Natural killer cell treated with Interleukin-12 subunit alpha and Interleukin-12 subunit beta and Interleukin-15 and Interleukin-18, amount 100 ng/mL, for 72 hours (primary cell): ENCODE results near the gene FGF7. TPM values are rescaled to one million over a fixed set of nuclear protein-coding genes. Genes with fewer than 3 reads are reported as not detected.

Source experiments
- ATAC-seq, 2 donors: fragments of 150-1000 bp; cut with Tn5 transposase in 1 of 2; sonication (Bioruptor Pico), chemical (Tn5 transposase) in 1 of 2; 2 replicates each; pipeline ENCODE4 v1.10.0; 2021
- DNase-seq: peaks from one replicate; pipeline ENCODE4 v3.0.0; 2022; ENCODE audit warnings: low spot score
- H3K27ac Mint-ChIP-seq, 2 donors: 1 replicate in 1 of 2; 2 replicates in 1 of 2; pipeline ENCODE4 v1.8.0; 2022; ENCODE audit warnings: mixed read lengths in 2 of 2, mild to moderate bottlenecking in 1 of 2, moderate library complexity in 1 of 2
- H3K27me3 Mint-ChIP-seq, 2 donors: 1 replicate in 1 of 2; 2 replicates in 1 of 2; pipeline ENCODE4 v1.8.0; 2022; ENCODE audit warnings: mixed read lengths in 2 of 2
- H3K36me3 Mint-ChIP-seq: one replicate; pipeline ENCODE4 v1.8.0; 2022; ENCODE audit warnings: mixed read lengths
- H3K4me1 Mint-ChIP-seq, 2 donors: 1 replicate in 1 of 2; 2 replicates in 1 of 2; pipeline ENCODE4 v1.8.0; 2022; ENCODE audit warnings: low read depth in 2 of 2, mixed read lengths in 2 of 2, mild to moderate bottlenecking in 1 of 2
- H3K4me3 Mint-ChIP-seq: one replicate; pipeline ENCODE4 v1.8.0; 2022; ENCODE audit warnings: mixed read lengths
- H3K9me3 Mint-ChIP-seq: 2 replicates; pipeline ENCODE4 v1.8.0; 2022; ENCODE audit warnings: mixed read lengths
- total RNA-seq, 2 donors: library from RNA; stranded (reverse); gene quantifications; one replicate each; pipeline ENCODE4 v1.2.3, GENCODE V29; 2022

FGF7 gene
- total RNA-seq, 2 donors from 2014 or later: not detected

DNA sequence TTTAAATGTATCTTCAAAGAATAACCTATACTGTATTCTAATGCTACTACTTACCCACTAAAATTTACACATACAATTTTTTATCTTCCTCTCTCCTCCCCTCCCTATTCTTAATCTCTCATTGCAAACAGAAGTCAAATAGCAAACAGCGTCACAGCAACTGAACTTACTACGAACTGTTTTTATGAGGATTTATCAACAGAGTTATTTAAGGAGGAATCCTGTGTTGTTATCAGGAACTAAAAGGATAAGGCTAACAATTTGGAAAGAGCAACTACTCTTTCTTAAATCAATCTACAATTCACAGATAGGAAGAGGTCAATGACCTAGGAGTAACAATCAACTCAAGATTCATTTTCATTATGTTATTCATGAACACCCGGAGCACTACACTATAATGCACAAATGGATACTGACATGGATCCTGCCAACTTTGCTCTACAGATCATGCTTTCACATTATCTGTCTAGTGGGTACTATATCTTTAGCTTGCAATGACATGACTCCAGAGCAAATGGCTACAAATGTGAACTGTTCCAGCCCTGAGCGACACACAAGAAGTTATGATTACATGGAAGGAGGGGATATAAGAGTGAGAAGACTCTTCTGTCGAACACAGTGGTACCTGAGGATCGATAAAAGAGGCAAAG lies 984 bp downstream of the FGF7 start:
- Mint-ChIP-seq H3K27me3 (peaks cover 0 to 6% of the 10 kb centered on the region in 2 donors), H3K9me3 (no peaks in the 10 kb centered on the region), H3K4me3 (no peak overlapping the region), H3K36me3 (no peaks in the 10 kb centered on the region), H3K27ac (no peak overlapping the region), H3K4me1 (peaks cover 5 to 6% of the 10 kb centered on the region in 2 donors)
- DNase-seq (no peak), ATAC-seq (no peak)

DNA sequence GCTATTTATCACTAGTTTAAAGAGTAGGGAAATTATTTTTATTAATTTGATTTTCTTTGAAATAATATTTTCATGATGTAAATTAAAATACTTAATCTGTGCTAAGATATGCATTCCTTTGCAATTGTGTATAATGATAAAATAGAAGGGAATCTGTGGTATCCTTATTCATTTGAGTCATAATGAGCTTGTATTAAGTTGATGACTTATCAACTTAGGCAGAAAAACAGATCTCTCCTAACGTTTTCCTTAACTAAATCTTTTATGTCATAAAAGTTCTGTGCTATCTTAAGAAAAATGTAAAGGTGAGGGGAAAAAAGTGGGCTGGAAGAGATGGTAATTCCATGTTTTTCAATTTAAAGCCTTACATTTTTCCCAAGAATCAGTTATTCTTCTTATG lies 1.9 kb downstream of the FGF7 start:
- Mint-ChIP-seq H3K4me1 (peaks cover 5 to 6% of the 10 kb centered on the region in 2 donors), H3K27me3 (peaks cover 0 to 6% of the 10 kb centered on the region in 2 donors), H3K27ac (no peak overlapping the region), H3K9me3 (no peaks in the 10 kb centered on the region), H3K4me3 (no peak overlapping the region), H3K36me3 (no peaks in the 10 kb centered on the region)
- no peak for DNase-seq
- ATAC-seq: no peak

DNA sequence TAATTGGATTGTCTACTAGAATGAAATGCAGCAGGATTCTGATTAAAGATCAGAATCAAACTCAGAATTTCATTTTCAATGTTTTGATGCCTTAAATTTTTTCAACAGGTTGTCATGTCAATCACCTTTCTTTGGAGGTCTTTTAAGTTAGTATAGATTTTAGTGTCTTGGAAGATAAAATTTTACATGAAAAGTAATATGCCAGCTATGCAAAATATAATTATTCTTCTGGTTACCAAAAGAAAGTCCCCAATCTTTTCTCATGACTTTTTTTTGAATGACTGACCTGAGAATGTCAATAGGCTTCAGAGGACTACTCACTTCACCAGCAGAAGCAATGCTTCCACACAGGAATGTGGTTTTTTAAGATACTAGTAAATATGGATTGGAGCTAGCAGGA lies 4.3 kb downstream of the FGF7 start:
- H3K27ac Mint-ChIP-seq: no peak overlapping the region
- no peaks in the 10 kb centered on the region for H3K4me1 Mint-ChIP-seq
- no peaks in the 10 kb centered on the region for H3K36me3 Mint-ChIP-seq
- ATAC-seq (no peak), DNase-seq (no peak)
- no peak overlapping the region for H3K4me3 Mint-ChIP-seq
- peaks cover 8 to 9% of the 10 kb centered on the region in 2 donors for H3K27me3 Mint-ChIP-seq
- no peaks in the 10 kb centered on the region for H3K9me3 Mint-ChIP-seq

DNA sequence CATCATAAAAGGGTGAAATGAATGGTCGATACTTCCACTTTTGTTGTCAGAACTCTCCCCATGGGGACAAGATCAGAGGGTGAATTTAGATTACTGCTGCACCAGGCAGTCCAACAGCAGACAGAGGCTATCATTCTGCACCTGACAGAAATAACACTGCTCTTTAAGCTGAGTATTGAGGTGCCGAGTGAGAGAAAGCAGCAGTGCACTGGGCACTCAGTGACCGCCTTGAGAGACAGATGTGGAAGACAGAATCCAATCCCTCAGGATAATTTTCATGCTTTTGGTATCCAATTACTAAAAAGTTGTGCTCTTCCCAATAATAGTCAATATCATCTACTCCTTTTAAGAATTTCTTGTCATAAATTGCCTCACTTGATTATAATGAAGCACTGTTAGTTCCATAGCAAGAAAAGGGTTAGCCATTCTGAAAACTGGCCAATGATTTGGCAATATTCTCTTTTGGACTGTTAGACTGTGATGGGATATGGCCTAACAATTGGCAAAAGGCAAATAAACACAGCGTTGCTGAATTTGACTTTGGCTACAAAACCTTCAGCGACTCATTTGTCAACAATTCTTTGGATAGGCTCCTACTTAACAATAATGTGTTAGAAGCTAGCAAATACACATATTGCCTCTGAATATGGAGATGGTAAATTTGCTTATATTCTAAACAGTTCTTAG lies 5.5 kb downstream of the FGF7 start:
- peaks cover 8 to 9% of the 10 kb centered on the region in 2 donors for H3K27me3 Mint-ChIP-seq
- H3K4me1 Mint-ChIP-seq: no peaks in the 10 kb centered on the region
- DNase-seq (no peak), ATAC-seq (no peak)
- no peak overlapping the region for H3K4me3 Mint-ChIP-seq
- H3K9me3 Mint-ChIP-seq: no peaks in the 10 kb centered on the region
- H3K27ac Mint-ChIP-seq: no peak overlapping the region
- H3K36me3 Mint-ChIP-seq: no peaks in the 10 kb centered on the region

DNA sequence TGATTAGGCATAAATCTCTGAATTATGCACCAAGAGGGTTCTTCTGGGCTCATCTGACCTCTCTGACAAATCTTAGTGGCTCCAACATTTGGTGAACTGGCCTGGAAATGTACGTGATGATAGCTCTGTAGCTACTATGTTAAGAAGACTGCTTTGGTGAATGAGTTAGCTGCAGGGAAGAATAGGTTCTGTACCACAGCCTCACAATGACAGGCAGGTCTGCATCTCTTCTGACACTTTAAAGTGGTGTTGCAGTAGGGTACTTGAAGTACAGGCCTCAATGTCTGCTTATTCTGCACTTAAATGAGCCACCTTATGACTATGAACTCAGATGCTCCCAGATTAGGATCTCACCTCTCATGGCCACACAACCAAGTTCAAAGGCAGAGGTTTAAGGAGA lies 7.0 kb downstream of the FGF7 start:
- Mint-ChIP-seq H3K27ac (no peak overlapping the region), H3K4me3 (no peak overlapping the region)
- ATAC-seq: no peak

DNA sequence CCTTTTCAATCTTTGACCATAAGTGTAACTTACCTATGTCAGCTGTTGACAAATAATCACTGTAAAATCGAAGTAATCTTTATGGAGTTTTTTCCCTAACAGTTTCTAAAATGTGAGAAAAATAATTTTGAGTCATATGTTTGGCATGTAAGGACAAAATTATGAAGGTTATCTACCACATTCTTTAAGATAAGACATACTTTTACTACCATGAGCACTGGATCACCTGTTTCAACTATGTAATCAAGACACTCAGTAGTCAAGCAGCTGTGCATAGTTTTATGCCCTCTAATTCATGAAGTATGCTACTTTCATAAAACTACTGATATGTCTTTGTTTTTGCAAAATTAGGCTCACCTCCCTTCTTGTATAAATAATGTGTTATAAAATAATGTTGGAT lies 12.1 kb downstream of the FGF7 start:
- H3K36me3 Mint-ChIP-seq: no peaks in the 10 kb centered on the region
- H3K9me3 Mint-ChIP-seq: no peaks in the 10 kb centered on the region

More for the DNA sequence above, 7.0 kb downstream of the FGF7 start:
- H3K27me3 Mint-ChIP-seq: peaks cover 8 to 11% of the 10 kb centered on the region in 2 donors
- no peaks in the 10 kb centered on the region for H3K9me3 Mint-ChIP-seq
- H3K36me3 Mint-ChIP-seq: no peaks in the 10 kb centered on the region
- H3K4me1 Mint-ChIP-seq: no peaks in the 10 kb centered on the region
- no peak for DNase-seq

DNA sequence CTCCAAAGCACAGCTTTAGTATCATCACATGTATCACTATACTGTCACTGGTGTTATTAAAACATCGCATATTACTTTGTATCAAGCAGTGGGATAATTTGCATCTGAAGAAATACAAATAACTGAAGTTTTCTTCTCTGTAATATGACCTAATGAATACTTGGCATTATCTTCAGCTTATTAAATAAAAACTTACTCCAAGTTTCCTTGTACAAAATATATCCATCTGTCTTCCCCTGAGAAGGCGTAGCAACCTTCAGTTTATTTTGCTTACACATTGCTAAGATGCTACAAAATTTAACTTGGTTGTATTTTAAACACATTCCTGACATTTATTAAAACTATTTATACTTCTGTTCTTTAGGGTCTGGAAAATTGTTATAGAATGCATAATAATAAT lies 13.7 kb downstream of the FGF7 start:
- H3K9me3 Mint-ChIP-seq: no peaks in the 10 kb centered on the region
- H3K27ac Mint-ChIP-seq: no peak overlapping the region

More for the DNA sequence above, 12.1 kb downstream of the FGF7 start:
- ATAC-seq: no peak
- Mint-ChIP-seq H3K27me3 (peaks cover 8 to 9% of the 10 kb centered on the region in 2 donors), H3K4me1 (peaks cover 17% of the 10 kb centered on the region in 2 donors), H3K4me3 (no peak overlapping the region), H3K27ac (no peak overlapping the region)
- DNase-seq: no peak

DNA sequence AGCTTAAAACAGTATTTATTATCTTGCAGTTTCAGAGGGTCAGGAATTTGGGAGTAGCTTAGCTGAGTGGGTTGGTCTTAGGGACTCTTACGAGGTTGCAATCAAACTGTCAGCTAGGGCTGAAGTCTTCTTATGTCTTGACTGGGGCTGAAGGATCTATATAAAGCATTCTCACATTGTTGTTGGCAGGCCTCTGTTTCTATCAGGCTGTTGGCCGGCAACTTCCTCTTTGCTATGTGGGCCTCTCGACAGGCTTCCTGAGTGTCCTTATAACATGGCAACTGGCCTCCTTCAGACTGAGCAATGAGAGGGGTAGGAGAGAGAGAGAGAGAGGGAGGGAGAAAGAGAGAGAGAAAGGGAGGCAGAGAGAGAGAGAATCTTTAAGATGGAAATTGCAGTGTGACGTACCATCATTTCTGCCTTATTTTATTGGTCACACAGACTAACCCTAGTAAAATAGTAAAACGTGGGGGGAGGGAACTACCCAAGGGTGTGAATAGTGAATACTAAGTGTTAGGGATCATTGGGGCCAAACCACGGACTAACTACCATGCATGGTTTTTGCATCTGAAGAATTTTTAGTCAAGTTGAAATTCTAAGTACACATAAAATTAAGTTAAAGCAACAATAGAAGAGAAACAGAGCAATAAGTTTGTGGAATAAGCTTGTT lies 16.1 kb downstream of the FGF7 start:
- DNase-seq (no peak), ATAC-seq (peak in 1 of 2 donors; percentile 60)
- Mint-ChIP-seq H3K36me3 (no peaks in the 10 kb centered on the region), H3K4me3 (peak overlapping the region; percentile 40), H3K27me3 (no peaks in the 10 kb centered on the region), H3K4me1 (peaks cover 17% of the 10 kb centered on the region in 2 donors), H3K9me3 (no peaks in the 10 kb centered on the region), H3K27ac (peak overlapping the region; percentile 38 to 41)

More for the DNA sequence above, 13.7 kb downstream of the FGF7 start:
- H3K27me3 Mint-ChIP-seq: peaks cover 1 to 2% of the 10 kb centered on the region in 2 donors
- H3K4me3 Mint-ChIP-seq: no peak overlapping the region
- ATAC-seq (no peak), DNase-seq (no peak)
- no peaks in the 10 kb centered on the region for H3K36me3 Mint-ChIP-seq
- peaks cover 17% of the 10 kb centered on the region in 2 donors for H3K4me1 Mint-ChIP-seq

DNA sequence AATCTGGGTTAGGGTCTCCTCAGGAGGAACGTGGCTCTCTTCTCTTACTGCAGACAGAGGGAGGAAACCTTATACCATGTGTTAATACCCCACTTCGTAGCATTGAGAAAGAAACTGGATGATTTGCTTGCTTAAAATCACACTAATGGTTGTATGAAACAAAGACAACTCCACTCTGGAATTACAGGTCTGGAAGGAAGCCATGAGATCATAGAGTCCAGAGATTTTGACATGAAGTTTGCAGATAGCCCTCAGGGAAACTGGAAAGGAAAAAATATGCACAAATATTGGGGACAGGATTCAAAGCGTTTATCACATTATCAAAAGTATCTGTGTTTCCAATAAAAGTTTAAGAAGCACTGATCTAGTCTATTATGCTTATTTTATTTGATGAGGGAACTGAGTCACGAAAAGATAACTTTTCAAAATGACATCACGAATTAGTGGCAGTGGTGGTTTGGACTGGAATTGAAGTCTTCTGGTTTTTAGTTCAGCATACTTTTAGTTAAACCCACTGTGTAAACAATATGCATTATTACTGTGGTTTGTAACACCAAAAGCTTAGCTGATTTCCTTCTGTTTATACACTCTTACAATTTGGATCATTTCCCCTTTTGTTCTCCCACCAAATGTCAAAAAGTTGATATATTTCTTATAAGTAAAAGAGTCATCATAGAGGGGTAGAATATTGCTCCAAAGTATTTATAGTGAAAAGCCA lies 16.8 kb downstream of the FGF7 start:
- Mint-ChIP-seq H3K4me3 (no peak overlapping the region), H3K9me3 (no peaks in the 10 kb centered on the region), H3K36me3 (no peaks in the 10 kb centered on the region), H3K4me1 (peaks cover 17% of the 10 kb centered on the region in 2 donors), H3K27ac (peak overlapping the region in 1 of 2 donors; percentile 41), H3K27me3 (no peaks in the 10 kb centered on the region)
- DNase-seq (no peak), ATAC-seq (no peak)

DNA sequence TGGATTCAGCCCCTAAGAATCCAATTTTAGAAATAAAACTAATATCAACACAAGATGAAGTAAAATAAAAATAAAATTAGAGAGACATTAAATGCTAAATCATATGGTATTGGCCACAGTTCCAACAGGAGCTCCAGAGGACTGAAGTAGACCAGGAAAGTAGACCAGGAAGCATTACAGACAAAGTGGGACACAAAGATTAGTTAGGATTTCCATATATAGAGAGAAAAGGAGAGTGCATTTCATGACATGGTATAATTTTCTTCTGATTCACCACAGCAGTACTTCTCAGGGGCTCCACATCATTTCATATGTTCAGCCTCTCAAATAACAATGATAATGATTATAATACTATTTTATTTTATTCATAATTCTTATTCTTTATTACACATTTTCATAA lies 18.3 kb downstream of the FGF7 start:
- DNase-seq (no peak), ATAC-seq (no peak)
- no peak overlapping the region for H3K4me3 Mint-ChIP-seq
- peaks cover 17% of the 10 kb centered on the region in 2 donors for H3K4me1 Mint-ChIP-seq
- no peaks in the 10 kb centered on the region for H3K36me3 Mint-ChIP-seq
- H3K27ac Mint-ChIP-seq: no peak overlapping the region
- no peaks in the 10 kb centered on the region for H3K9me3 Mint-ChIP-seq
- peaks cover 0 to 2% of the 10 kb centered on the region in 2 donors for H3K27me3 Mint-ChIP-seq

DNA sequence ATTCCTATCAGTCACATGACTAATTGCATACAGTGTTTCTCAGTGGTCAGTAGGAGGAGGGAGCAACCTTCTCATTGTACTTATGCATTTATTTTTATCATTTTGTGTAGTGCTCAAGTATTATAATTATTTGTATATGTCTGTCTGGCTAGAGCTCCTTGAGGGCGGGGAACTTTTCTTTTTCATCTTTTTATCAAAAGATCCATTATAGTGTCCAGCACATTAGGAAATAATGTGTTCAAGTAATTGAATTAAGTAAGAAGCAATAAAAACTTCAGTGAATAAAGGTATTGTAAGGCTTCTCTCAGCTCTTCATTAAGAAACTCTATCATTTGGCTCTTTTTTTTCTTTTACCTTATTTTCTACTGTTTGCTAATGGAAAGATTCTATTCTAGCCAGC lies 18.8 kb downstream of the FGF7 start:
- Mint-ChIP-seq H3K9me3 (no peaks in the 10 kb centered on the region), H3K4me1 (peaks cover 17% of the 10 kb centered on the region in 2 donors), H3K36me3 (no peaks in the 10 kb centered on the region), H3K4me3 (no peak overlapping the region), H3K27ac (no peak overlapping the region), H3K27me3 (peaks cover 0 to 6% of the 10 kb centered on the region in 2 donors)
- DNase-seq: no peak
- ATAC-seq: no peak

DNA sequence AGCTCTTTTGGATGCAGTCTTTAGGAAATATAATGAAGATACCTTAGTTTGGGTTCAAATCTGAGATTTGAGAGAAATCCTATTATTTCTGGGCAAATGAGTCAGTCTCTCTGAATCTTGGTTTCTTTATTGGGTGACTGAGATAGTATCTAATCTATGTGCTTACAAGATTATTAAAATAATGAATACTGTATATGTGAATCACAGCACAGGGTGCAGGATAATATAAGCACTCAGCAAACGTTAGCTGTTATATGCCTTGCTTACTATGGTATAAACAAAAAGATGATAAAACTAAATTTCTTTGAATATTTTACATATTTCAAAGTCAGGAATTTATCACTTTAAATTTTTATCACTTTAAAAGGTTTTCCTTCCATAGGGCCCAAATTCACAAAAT lies 29.6 kb downstream of the FGF7 start:
- no peak for ATAC-seq
- Mint-ChIP-seq H3K27me3 (peaks cover 16 to 31% of the 10 kb centered on the region in 2 donors), H3K36me3 (no peaks in the 10 kb centered on the region), H3K4me1 (no peaks in the 10 kb centered on the region), H3K27ac (no peak overlapping the region), H3K4me3 (no peak overlapping the region), H3K9me3 (no peaks in the 10 kb centered on the region)
- no peak for DNase-seq

DNA sequence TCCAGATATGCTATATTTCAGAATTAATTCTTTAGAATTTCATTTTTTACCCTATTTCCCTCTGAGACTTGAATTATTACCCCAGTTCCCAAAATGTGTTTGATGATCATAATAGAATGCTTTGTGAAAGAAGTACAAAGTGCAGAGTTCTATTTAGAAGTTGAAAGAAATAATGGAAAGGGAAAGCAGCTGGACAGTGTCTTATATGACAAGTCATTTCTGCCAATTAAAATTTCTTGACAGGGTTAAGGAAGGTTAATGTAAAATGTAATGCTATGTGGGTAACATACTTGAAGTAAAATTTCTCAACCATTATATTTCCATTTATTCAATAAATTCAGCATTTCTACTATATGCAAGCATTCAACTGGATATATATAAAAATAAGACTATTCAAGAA lies 33.1 kb downstream of the FGF7 start:
- ATAC-seq (no peak), DNase-seq (no peak)
- Mint-ChIP-seq H3K27me3 (peaks cover 18 to 53% of the 10 kb centered on the region in 2 donors), H3K4me3 (no peak overlapping the region), H3K4me1 (no peaks in the 10 kb centered on the region), H3K9me3 (no peaks in the 10 kb centered on the region), H3K36me3 (no peaks in the 10 kb centered on the region), H3K27ac (no peak overlapping the region)
